Measurements from ENCODE around the gene ALKBH7.
"Not testable (repeated sequence)": the region's sequence is repeated elsewhere in the genome, so short reads cannot be mapped to it uniquely, and the experiment has no call there.

The ALKBH7 gene

DNA sequence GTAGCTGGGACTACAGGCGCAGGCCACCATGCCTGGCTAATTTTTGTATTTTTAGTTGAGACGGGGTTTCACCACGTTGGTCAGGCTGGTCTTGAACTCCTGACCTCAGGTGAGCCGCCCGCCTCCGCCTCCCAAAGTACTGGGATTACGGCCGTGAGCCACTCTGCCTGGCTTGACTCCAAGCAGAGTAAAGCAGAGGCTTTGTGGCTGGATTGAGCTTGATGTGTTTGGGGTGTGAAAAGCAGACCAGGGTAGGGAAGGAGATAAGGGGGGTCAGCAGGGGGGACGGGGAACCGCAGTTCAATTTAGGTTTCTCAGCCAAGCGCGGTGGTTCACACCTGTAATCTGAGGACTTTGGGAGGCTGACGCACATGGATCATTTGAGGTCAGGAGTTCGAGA, 15.4 kb upstream of the ALKBH7 start:
- DNase-seq (ENCODE audit: low read depth) = no peak
- TF ChIP-seq, protein P1, sequence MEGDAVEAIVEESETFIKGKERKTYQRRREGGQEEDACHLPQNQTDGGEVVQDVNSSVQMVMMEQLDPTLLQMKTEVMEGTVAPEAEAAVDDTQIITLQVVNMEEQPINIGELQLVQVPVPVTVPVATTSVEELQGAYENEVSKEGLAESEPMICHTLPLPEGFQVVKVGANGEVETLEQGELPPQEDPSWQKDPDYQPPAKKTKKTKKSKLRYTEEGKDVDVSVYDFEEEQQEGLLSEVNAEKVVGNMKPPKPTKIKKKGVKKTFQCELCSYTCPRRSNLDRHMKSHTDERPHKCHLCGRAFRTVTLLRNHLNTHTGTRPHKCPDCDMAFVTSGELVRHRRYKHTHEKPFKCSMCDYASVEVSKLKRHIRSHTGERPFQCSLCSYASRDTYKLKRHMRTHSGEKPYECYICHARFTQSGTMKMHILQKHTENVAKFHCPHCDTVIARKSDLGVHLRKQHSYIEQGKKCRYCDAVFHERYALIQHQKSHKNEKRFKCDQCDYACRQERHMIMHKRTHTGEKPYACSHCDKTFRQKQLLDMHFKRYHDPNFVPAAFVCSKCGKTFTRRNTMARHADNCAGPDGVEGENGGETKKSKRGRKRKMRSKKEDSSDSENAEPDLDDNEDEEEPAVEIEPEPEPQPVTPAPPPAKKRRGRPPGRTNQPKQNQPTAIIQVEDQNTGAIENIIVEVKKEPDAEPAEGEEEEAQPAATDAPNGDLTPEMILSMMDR (conservative IDR thresholded peaks at IDR 0.05; ENCODE audit: low read length) = no peak
- H3K4me3 ChIP-seq (ENCODE audit: low read length) = no peak overlapping the region

DNA sequence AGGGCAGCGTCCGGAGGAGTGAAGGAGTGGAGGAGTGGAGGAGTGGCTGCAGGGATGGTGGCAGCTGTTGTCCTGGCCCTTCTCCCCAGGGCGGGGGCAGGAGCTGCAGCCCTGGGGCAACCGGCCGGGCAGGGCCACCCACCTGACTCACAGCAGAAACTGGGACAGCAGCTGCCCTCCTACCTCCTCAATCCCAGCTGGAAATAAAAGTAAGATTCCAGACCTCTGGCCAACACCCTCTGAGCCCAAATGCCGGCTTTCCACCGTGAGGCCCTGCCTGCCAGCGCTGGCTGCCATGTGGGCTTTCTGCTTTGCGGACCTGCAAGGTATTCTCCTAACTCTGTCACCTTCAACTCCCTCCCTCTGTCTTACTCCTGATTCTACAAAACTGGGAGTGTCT, 14.6 kb upstream of the ALKBH7 start:
- no peak overlapping the region for H3K4me3 ChIP-seq (ENCODE audit: low read length)
- TF ChIP-seq, protein P1 (conservative IDR thresholded peaks at IDR 0.05; ENCODE audit: low read length) = no peak

DNA sequence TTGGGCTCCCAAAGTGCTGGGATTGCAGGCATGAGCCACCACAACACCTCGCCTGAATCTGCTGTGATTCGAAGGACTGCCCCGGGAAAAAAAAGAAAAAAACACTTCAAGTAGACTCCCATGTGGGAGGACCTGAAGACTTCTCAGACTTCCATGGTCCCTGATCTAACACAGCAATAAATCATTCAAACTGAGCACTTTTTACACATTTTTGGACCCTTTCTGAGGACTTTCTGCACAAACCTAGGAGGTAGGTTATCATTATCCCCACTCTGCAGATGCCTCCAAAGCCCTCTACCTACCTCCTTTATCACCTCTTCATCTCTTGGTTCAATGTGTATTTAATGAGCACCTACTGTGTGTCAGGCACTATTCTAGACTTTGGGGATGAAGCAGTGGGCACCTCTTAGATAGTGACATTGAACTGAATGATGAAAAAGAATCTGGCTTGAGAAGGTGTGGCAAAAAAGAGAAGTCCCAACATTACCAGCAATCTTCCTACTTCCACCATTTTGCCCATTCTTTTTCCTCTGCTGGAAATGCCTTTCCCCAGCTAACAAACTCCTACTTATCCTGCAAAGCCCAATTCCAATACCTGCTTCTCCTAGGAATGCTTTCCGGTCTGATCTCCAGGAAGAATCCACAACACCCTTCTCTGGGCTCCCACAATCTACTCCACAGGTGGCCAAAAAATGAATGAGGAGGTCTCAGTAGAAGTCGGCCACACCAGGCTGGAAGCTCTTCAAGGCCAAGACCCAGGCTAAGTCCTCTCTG, 12.8 kb upstream of the ALKBH7 start:
- H3K4me3 ChIP-seq (ENCODE audit: low read length) = no peak overlapping the region
- TF ChIP-seq, protein P1 (conservative IDR thresholded peaks at IDR 0.05; ENCODE audit: low read length) = no peak
- no peak for DNase-seq (ENCODE audit: low read depth)

More for the DNA sequence above, 14.6 kb upstream of the ALKBH7 start:
- no peak for DNase-seq (ENCODE audit: low read depth)

DNA sequence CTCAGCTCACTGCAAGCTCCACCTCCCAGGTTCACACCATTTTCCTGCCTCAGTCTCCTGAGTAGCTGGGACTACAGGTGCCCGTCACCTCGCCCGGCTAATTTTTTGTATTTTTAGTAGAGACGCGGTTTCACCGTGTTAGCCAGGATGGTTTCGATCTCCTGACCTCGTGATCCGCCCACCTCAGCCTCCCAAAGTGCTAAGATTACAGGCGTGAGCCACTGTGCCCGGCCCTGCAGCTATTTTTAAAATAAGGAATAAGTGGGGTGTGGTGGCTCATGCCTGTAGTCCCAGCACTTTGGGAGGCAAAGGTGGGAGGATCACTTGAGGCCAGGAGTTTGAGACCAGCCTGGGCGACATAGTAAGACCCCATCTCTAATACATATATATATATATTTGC, 12.1 kb upstream of the ALKBH7 start:
- DNase-seq (ENCODE audit: low read depth); H3K4me3 ChIP-seq (ENCODE audit: low read length): not testable (repeated sequence)

DNA sequence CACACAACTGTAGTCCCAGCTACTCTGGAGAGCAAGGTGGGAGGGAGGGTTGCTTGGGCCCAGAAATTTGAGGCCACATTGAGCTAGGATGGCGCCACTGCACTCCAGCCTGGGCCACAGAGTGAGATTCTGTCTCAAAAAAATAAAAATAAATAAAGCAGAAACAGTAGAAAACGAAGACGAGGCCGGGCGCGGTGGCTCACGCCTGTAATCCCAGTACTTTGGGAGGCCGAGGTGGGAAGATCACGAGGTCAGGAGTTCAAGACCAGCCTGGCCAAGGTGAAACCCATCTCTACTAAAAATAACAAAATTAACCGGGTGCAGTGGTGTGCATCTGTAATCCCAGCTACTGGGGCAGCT, 11.8 kb upstream of the ALKBH7 start:
- not testable (repeated sequence) for DNase-seq (ENCODE audit: low read depth)
- peak overlapping the region; percentile 80 for H3K4me3 ChIP-seq (ENCODE audit: low read length)

DNA sequence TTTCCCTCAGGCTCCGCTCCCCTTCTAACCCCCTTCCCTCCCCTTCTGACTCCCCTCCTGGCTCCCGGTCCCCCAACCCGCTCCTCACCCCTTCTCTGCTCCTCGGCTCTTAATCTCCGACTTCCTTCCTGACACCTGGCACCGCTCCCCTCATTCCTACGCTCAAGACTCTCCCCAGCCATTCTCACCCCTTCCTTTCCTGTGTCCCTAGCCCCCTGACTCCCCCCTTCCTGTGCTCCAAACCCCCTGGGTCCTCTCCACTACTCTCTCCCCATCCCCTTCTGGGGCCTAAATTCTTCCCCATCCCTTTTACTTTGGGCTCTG, 10.6 kb upstream of the ALKBH7 start:
- no peak for DNase-seq (ENCODE audit: low read depth)
- H3K4me3 ChIP-seq (ENCODE audit: low read length) = peak overlapping the region; percentile 80
- TF ChIP-seq, protein P1 (conservative IDR thresholded peaks at IDR 0.05; ENCODE audit: low read length) = no peak

DNA sequence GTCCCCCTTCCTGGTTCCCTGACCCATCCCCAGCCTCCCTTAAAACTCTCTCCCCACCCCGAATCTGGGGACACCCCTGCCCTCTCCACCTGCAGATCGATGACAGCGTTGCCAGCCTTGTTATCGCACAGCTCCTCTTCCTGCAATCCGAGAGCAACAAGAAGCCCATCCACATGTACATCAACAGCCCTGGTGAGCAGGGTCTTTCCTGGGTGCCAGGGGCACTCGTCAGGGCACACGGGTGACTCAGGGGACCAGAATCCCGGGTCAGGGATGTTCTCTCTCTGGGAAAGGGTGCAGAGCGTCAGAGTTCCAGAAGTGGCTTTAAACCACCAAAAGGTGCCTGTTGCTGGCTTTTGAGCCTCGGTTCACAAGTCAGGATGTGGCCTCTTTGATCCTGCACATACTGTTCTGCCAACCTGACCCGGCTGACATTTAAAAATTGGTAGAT, 10.2 kb upstream of the ALKBH7 start:
- TF ChIP-seq, protein P1 (conservative IDR thresholded peaks at IDR 0.05; ENCODE audit: low read length) = no peak
- peak overlapping the region; percentile 80 for H3K4me3 ChIP-seq (ENCODE audit: low read length)
- no peak for DNase-seq (ENCODE audit: low read depth)

DNA sequence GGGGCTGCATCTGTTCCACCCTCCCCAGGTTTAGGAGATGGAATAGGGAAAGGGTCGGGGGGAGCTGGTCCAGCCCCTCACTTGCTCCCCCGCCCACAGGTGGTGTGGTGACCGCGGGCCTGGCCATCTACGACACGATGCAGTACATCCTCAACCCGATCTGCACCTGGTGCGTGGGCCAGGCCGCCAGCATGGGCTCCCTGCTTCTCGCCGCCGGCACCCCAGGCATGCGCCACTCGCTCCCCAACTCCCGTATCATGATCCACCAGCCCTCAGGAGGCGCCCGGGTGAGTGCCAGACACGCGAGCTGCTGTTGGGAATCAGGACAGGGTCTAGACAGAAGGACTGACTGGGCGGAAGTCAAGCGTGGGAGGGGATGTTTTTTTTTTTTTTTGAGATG, 8.2 kb upstream of the ALKBH7 start:
- no peak overlapping the region for H3K4me3 ChIP-seq (ENCODE audit: low read length)
- TF ChIP-seq, protein P1 (conservative IDR thresholded peaks at IDR 0.05; ENCODE audit: low read length) = no peak
- DNase-seq (ENCODE audit: low read depth) = no peak

All from AG10803 (cell line).